Fibroblast of lung (primary cell): ENCODE results near the gene CDX2. TPM values are rescaled to one million over a fixed set of nuclear protein-coding genes. Genes with fewer than 3 reads are reported as not detected.

Experiments
- DNase-seq, 2 donors: peaks; one replicate each; pipeline versions ENCODE4 v3.0.0 to v3.0.0-alpha.2; 2010; ENCODE audit warnings: low read depth in 2 of 2
- H2AFZ ChIP-seq: 2 replicates; pipeline ENCODE4 v1.5.1; 2012; ENCODE audit warnings: low read length, control low read depth, inconsistent platforms
- H3K27ac ChIP-seq: 2 replicates; pipeline ENCODE4 v1.5.1; 2011; ENCODE audit warnings: low read length, control low read depth; ENCODE audit not compliant: insufficient read depth
- H3K27me3 ChIP-seq: 2 replicates; pipeline ENCODE4 v1.5.1; 2011; ENCODE audit warnings: mild to moderate bottlenecking, low read length; ENCODE audit not compliant: control insufficient read depth, insufficient read depth
- H3K36me3 ChIP-seq: 2 replicates; pipeline ENCODE4 v1.5.1; 2011; ENCODE audit warnings: low read length; ENCODE audit not compliant: control insufficient read depth, insufficient read depth
- H3K4me1 ChIP-seq: 2 replicates; pipeline ENCODE4 v1.5.1; 2011; ENCODE audit warnings: low read length; ENCODE audit not compliant: control insufficient read depth, insufficient read depth; ENCODE audit errors: extremely low read depth
- H3K4me2 ChIP-seq: 2 replicates; pipeline ENCODE4 v1.5.1; 2011; ENCODE audit warnings: low read length, control low read depth; ENCODE audit not compliant: insufficient read depth; ENCODE audit errors: extremely low read depth
- H3K4me3 ChIP-seq, 4 experiments: fragments of 200-600 bp in 1 of 4; sonication (generic) in 1 of 4; replicated peaks in 1 of 4; 2 replicates each; pipeline ENCODE4 v1.5.1; 2011 to 2016; ENCODE audit warnings: low read length in 4 of 4, low read depth in 3 of 4, mild to moderate bottlenecking in 3 of 4, control low read depth in 2 of 4, inconsistent platforms in 1 of 4, mixed read lengths in 1 of 4; ENCODE audit not compliant: insufficient read depth in 1 of 4; ENCODE audit errors: control extremely low read depth in 1 of 4
- H3K79me2 ChIP-seq: 2 replicates; pipeline ENCODE4 v1.5.1; 2012; ENCODE audit warnings: mild to moderate bottlenecking, low read length, inconsistent platforms; ENCODE audit not compliant: control insufficient read depth, insufficient read depth
- H3K9ac ChIP-seq: 2 replicates; pipeline ENCODE4 v1.5.1; 2011; ENCODE audit warnings: mild to moderate bottlenecking, low read length, control low read depth; ENCODE audit not compliant: insufficient read depth
- H3K9me3 ChIP-seq: 2 replicates; pipeline ENCODE4 v1.5.1; 2012; ENCODE audit warnings: low read depth, low read length; ENCODE audit not compliant: control insufficient read depth, insufficient read depth
- H4K20me1 ChIP-seq: 2 replicates; pipeline ENCODE4 v1.5.1; 2011; ENCODE audit warnings: low read length; ENCODE audit not compliant: control insufficient read depth, insufficient read depth; ENCODE audit errors: extremely low read depth
- CTCF ChIP-seq, 2 donors: IDR thresholded peaks in 1 of 2; conservative IDR thresholded peaks in 1 of 2; 1 replicate in 1 of 2; 2 replicates in 1 of 2; pipeline ENCODE4 v1.5.1; 2011 to 2012; ENCODE audit warnings: low read length in 2 of 2, control low read depth in 1 of 2, inconsistent platforms in 1 of 2, low read depth in 1 of 2, mild to moderate bottlenecking in 1 of 2
- EZH2 ChIP-seq: IDR thresholded peaks from 2 replicates; pipeline ENCODE4 v1.5.1; 2012; ENCODE audit warnings: low read length, control low read depth, mild to moderate bottlenecking; ENCODE audit errors: missing control alignments
- polyA plus RNA-seq, 2 donors: library from polyadenylated mRNA; depleted of rRNA in 1 of 2; stranded (reverse) in 1 of 2; unstranded in 1 of 2; fragments of >200 nt; gene quantifications; 2 replicates each; pipeline ENCODE4 v1.2.1, GENCODE V29; 2011 to 2012; ENCODE audit warnings: missing spikeins in 1 of 2
- total RNA-seq: library from RNA; depleted of rRNA; stranded (reverse); fragments of >200 nt; gene quantifications from 2 replicates; pipeline ENCODE4 v1.2.1, GENCODE V29; 2014

Gene CDX2
- total and polyA plus RNA-seq, 2 donors (not counting 1 experiment from before 2014, with no cell fraction given): not detected

DNA sequence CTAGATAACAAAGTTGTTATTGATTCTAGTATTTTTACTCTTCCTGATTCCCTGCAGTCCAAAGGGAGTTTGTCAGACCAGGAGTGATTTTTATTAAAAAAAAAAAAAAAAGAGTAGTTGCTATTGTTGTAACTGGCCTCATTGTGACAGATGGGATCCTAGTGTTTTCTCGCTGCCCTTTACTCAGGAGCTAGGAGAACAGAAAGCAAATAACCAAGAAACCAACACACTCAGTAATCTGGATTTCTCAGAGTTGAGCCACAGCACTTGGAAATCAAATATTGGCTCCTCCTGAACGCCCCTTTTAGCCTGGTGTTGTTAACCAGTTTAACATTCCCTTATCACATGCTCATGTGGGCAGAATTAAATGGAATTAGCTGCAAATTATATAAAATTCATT, 57.6 kb downstream of the CDX2 start:
- Histone ChIP-seq H3K4me3 (no peak overlapping the region), H3K9ac (no peak overlapping the region), H3K79me2 (no peaks in the 10 kb centered on the region), H3K4me1 (no peaks in the 10 kb centered on the region), H3K4me2 (no peak overlapping the region), H3K9me3 (no peaks in the 10 kb centered on the region), H2AFZ (no peak overlapping the region), H3K27me3 (peaks cover 5% of the 10 kb centered on the region), H4K20me1 (no peaks in the 10 kb centered on the region), H3K27ac (no peak overlapping the region), H3K36me3 (no peaks in the 10 kb centered on the region)
- no peak for DNase-seq
- no peak for TF ChIP-seq CTCF (conservative IDR thresholded peaks at IDR 0.05 in 1 of 2, IDR thresholded peaks at IDR 0.05 in 1 of 2; ENCODE audit: low read depth in 1 of 2, low read length in 2 of 2)
- TF ChIP-seq EZH2: no peak

Other genes with a start within 250 kb of the CDX2 start
- not detected in 2 replicates for gene GSX1, start 176.8 kb downstream of the CDX2 start, total RNA-seq
- gene GSX1, start 176.8 kb downstream of the CDX2 start, polyA plus RNA-seq: not detected in 2 replicates
- not detected in 2 replicates for gene PDX1, start 49.3 kb downstream of the CDX2 start, total RNA-seq
- not detected in 2 replicates for gene PDX1, start 49.3 kb downstream of the CDX2 start, polyA plus RNA-seq
- not detected in 2 replicates for gene URAD, start 19.4 kb upstream of the CDX2 start, total RNA-seq
- gene URAD, start 19.4 kb upstream of the CDX2 start, polyA plus RNA-seq: not detected in 2 replicates
- not detected in 2 replicates for gene FLT3, start 131.3 kb upstream of the CDX2 start, total RNA-seq
- not detected in 2 replicates for gene FLT3, start 131.3 kb upstream of the CDX2 start, polyA plus RNA-seq
- gene PAN3, start 169.2 kb upstream of the CDX2 start, total RNA-seq: 12.8 and 13.9 TPM in 2 replicates
- 12.7 and 18.5 TPM in 2 replicates for gene PAN3, start 169.2 kb upstream of the CDX2 start, polyA plus RNA-seq